ENCODE data around the gene MAPK12.

The MAPK12 gene

GRCh38 chr22:50270666-50271394 lies 9.3 kb upstream of the MAPK12 start:
- Histone ChIP-seq H3K4me3 (peak overlapping the region; percentile 78), H3K27ac (peak overlapping the region in 1 of 2 donors; percentile 72)
- no peak for TF ChIP-seq CTCF (IDR thresholded peaks at IDR 0.05)
- DNase-seq (ENCODE audit: low spot score): no peak

GRCh38 chr22:50269970-50270665 lies 8.6 kb upstream of the MAPK12 start, which contains the start of gene MAPK11:
Gene MAPK11, minus strand, starts transcription at chr22:50270380. Its CDS starts 88 bp downstream, at chr22:50270292.
- DNase-seq (ENCODE audit: low spot score): no peak
- TF ChIP-seq CTCF (IDR thresholded peaks at IDR 0.05): no peak
- Histone ChIP-seq H3K4me3 (peak within 1 kb of the TSS; percentile 78), H3K27ac (peak within 1 kb of the TSS in 1 of 2 donors; percentile 72)

GRCh38 chr22:50269573-50269969 lies 8.1 kb upstream of the MAPK12 start:
- H3K4me3 ChIP-seq: peak overlapping the region; percentile 78
- DNase-seq (ENCODE audit: low spot score): no peak
- no peak for TF ChIP-seq CTCF (IDR thresholded peaks at IDR 0.05)
- peak overlapping the region in 1 of 2 donors; percentile 72 for H3K27ac ChIP-seq

- H3K27ac ChIP-seq: peak overlapping the region in 1 of 2 donors; percentile 49
- H3K4me3 ChIP-seq: peak overlapping the region; percentile 78
- no peak for DNase-seq (ENCODE audit: low spot score)
Observed at GRCh38 chr22:50268655-50269113, 7.2 kb upstream of the MAPK12 start.

GRCh38 chr22:50267591-50268390 lies 6.3 kb upstream of the MAPK12 start:
- peak overlapping the region in 1 of 2 donors; percentile 49 for H3K27ac ChIP-seq
- no peak for TF ChIP-seq CTCF (IDR thresholded peaks at IDR 0.05)
- peak overlapping the region; percentile 62 for H3K4me3 ChIP-seq
- no peak for DNase-seq (ENCODE audit: low spot score)

More at GRCh38 chr22:50268655-50269113, 7.2 kb upstream of the MAPK12 start:
- TF ChIP-seq CTCF (IDR thresholded peaks at IDR 0.05): no peak

GRCh38 chr22:50266994-50267393 lies 5.5 kb upstream of the MAPK12 start:
- peak overlapping the region; percentile 62 for H3K4me3 ChIP-seq
- no peak overlapping the region for H3K27ac ChIP-seq
- TF ChIP-seq CTCF (IDR thresholded peaks at IDR 0.05): no peak
- no peak for DNase-seq (ENCODE audit: low spot score)

All from coronary artery (tissue), 2 donors.